Stimulated activated CD4-positive, alpha-beta T cell treated with anti-CD3 and anti-CD28 coated beads, TNF-alpha, amount 100 ng/mL, for 48 hours (primary cell): ENCODE data around the gene SNX1.

Experiments used
- DNase-seq, 3 donors: peaks; one replicate each; pipeline ENCODE4 v3.0.0-alpha.2; 2020; ENCODE audit warnings: low read depth in 3 of 3

Gene SNX1

DNA sequence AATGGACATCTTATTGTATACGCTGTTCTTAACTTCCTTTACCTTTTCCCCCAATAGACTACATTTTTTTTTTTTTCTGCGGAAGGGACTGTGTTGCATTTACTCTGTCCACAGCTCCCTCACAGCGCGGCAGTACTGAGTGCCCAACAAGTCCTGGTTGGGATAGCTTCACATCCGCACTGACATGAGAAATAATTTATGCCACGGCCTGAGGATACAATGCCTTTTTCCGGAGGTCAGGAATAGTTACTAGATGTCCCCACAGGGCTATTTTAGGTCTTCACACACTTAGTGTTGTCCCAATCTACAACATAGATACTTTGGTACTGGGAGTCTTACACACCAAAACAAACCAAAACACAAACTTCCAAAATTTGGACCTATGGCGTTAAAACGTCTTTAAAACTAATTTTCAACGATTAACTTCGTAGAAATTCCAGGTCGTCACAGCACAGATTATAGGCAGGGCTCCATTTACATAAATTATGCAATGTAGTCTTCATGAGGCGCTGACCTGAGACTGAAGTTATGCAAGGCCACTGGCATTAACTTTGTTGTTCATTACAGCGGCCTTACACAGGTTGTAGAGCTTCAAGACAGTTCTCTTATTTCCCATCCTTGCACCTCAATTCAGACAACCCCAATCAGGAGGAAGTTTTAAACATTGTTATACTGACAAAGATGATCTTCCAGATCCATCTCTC, 68.0 kb downstream of the SNX1 start:
- no peak for DNase-seq

GRCh38 chr15:64164436-64164835, 68.7 kb downstream of the SNX1 start:
- DNase-seq, result no peak

- DNase-seq, result no peak
These were observed 70.5 kb downstream of the SNX1 start for GRCh38 chr15:64166102-64166890.

DNA sequence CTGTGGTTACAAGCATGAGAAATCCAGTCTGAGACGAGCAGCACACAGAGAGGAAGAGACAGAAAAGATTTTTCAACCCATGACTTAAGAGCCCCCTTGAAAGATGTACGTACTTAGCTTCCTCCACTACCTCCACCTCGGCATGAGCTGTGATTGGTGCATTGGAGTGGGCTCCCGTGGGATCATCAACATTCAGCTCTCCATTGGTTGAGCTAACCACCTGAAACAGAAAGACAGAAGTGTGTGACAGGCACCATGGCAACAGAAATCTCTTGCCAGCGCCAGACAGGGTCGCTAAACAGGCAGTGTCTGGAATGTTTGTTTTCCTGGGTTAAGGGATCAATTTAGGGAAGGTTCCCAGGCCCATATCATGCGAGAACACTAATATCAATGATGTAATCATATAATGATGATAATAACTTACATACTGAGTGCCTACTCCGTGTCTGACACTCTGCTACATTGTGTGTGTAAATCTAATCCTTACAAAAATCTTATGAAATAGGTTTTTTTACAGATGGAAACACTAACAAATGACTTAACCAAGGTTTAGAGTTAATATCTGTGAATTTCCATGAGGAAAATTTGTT, 84.5 kb downstream of the SNX1 start:
- DNase-seq, result no peak

DNA sequence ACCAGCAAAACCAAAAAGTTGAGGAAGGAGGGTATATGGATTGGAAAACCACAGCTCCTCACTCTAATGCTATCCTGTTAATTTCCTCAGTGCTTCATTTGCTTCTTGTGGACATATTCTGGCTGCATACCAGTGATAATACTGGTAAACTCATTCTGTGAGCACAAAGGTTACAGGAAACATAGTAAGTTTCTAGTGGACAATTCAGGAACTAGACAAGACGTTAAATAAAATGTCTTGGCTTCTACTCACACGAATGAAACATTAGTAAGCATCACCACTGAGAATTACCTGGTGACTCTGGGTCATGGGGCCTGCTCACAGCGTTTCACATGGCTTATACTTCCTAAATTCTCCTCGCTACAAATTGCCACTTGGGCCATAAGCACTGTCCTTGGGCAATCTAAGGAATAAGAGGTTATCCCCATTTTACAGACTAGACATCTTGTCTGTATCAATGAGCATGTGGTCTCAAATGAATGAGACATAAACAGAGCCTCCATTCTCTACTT, 87.1 kb downstream of the SNX1 start:
- no peak for DNase-seq

- no peak for DNase-seq
These were observed 89.5 kb downstream of the SNX1 start for GRCh38 chr15:64185146-64185911.

GRCh38 chr15:64187396-64188191, 91.8 kb downstream of the SNX1 start:
- DNase-seq, result no peak
